ENCODE results near the gene TSR1.
A peak's percentile ranks its signal among the peaks of the same experiment; 100 is the strongest.
"Not testable (repeated sequence)": the region's sequence is repeated elsewhere in the genome, so short reads cannot be mapped to it uniquely, and the experiment has no call there.

The TSR1 gene

GRCh38 chr17:2336852-2337543, 741 bp upstream of the TSR1 start, which contains the start of gene SGSM2:
Gene SGSM2 (plus strand): TSS chr17:2337501. CDS start chr17:2337689, 188 bp downstream.
- peak; percentile 36 to 42 for DNase-seq (ENCODE audit: low read depth in 2 of 2)

GRCh38 chr17:2335726-2336214, 487 bp downstream of the TSR1 start:
- DNase-seq (ENCODE audit: low read depth in 2 of 2), result no peak

GRCh38 chr17:2331303-2331702, 5.0 kb downstream of the TSR1 start:
- DNase-seq (ENCODE audit: low read depth in 2 of 2), result no peak

DNA sequence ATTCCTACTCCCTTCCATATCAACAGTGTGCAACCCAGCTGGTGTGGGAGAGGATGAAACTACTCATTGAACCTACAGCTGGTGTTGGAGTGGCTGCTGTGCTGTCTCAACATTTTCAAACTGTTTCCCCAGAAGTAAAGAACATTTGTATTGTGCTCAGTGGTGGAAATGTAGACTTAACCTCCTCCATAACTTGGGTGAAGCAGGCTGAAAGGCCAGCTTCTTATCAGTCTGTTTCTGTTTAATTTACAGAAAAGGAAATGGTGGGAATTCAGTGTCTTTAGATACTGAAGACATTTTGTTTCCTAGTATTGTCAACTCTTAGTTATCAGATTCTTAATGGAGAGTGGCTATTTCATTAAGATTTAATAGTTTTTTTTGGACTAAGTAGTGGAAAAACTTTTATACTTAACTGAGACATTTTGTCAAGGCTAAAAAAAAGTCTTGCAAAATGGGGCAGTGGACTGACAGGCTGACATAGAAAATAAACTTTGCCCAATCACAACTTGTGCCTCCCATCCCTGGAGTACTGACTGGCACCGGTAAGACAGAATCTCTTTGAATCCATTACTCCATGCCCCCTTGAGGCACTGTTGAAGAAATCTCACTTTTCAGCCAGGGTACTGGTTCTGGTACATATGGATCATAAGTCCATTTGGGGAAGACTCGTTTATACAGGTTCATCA, 12.5 kb downstream of the TSR1 start:
- no peak for DNase-seq (ENCODE audit: low read depth in 2 of 2)

DNA sequence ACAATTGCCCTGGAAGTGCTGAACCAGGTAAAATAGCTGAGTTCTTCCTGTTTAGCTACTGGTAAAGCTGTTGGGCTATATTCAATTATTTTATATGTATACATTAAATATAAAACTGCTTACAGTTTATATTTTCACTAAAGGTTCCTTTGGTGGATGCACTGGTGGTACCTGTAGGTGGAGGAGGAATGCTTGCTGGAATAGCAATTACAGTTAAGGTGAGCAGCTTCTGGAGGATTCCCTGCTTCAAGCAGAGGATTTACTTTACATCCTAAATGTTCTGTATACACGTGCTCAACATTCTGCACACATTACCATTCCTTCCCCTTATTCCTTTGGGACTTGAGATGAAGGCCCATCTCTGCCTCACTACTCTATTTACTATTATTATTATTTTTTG, 14.9 kb downstream of the TSR1 start:
- no peak for DNase-seq (ENCODE audit: low read depth in 2 of 2)

- DNase-seq (ENCODE audit: low read depth in 2 of 2), result no peak
These were observed 17.2 kb downstream of the TSR1 start for GRCh38 chr17:2319051-2319450.

GRCh38 chr17:2317796-2318195, 18.5 kb downstream of the TSR1 start:
- no peak for DNase-seq (ENCODE audit: low read depth in 2 of 2)

DNA sequence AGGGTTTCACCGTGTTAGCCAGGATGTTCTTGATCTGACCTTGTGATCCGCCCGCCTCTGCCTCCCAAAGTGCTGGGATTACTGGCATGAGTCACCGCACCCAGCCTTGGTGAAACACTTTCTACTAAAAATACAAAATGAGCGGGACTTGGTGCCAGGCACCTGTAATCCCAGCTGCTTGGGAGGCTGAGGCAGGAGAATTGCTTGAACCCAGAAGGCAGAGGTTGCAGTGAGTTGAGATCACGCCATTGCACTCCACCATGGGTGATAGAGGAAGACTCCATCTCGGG, 19.4 kb downstream of the TSR1 start:
- not testable (repeated sequence) for DNase-seq (ENCODE audit: low read depth in 2 of 2)

- DNase-seq (ENCODE audit: low read depth in 2 of 2), result no peak
These were observed 23.5 kb downstream of the TSR1 start for GRCh38 chr17:2312736-2313135.

- no peak for DNase-seq (ENCODE audit: low read depth in 2 of 2)
These were observed 26.7 kb downstream of the TSR1 start for GRCh38 chr17:2309338-2310154.

DNA sequence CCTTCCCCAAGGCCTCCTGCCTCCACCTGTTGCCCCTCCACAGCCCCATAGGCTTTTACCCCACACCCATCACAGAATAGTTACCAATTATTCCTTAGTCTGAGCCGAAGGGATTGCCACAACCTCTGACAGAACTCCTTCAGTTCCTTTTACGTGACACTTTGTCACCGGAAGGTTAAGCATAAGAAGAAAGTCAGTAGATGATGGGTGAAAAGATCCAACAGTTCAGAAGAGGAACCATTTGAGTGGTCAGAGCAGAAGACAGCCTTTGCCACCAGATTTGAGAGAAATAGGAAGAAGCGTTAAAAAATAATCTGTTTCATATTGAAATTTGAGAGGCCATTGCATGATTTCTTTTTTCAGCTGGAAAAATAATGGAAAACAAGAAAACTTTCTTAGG, 31.3 kb downstream of the TSR1 start:
- DNase-seq (ENCODE audit: low read depth in 2 of 2), result no peak

- DNase-seq (ENCODE audit: low read depth in 2 of 2), result peak; percentile 88
These were observed 32.8 kb downstream of the TSR1 start, which contains the start of the genes SMG6 and SRR for GRCh38 chr17:2303204-2304188. Gene SMG6 (minus strand): TSS chr17:2303785. CDS start chr17:2303720, 65 bp downstream. Gene SRR (plus strand): TSS chr17:2303950. CDS start chr17:2315561, 11,611 bp downstream.

- DNase-seq (ENCODE audit: low read depth in 2 of 2), result no peak
These were observed 33.5 kb downstream of the TSR1 start for GRCh38 chr17:2302778-2303203.

- DNase-seq (ENCODE audit: low read depth in 2 of 2), result no peak
These were observed 36.5 kb downstream of the TSR1 start for GRCh38 chr17:2299756-2300155.

DNA sequence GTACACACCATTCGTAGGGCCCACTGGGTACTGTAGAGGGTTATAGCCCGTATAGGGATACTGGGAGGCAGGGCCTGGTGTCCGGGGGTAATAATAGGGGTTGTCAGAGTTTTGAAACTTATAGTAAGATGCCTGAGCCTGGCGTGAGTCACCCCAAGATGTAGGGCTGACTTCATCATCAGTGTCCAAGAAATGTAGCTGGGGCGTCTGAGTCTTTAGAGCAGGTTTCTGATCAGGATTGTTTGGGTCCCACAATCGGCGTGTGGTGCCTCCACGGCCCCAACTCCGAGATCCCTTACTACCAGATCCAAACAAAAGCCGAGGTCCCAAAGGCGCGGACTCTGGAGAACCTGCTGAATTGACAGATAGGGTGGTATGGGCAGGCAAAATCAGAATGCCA, 37.1 kb downstream of the TSR1 start:
- no peak for DNase-seq (ENCODE audit: low read depth in 2 of 2)

DNA sequence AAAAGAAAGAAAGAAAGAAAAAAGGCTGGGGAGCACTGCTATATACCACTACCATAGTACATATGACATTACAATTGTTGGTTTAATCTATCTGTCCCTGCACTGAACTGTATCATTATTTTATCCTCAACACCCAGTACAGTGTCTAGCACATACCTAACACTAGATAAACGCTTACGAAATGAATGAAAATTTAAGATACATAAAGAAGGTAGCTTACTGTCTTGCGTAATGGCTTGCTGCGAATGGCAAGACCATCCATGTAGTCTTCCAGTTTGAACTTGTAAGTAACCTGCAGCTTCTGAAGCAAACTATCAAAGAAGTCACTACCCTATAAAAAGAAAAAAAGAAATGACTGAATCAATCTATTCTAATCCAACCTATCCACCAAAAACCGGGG, 39.2 kb downstream of the TSR1 start:
- DNase-seq (ENCODE audit: low read depth in 2 of 2), result no peak

DNA sequence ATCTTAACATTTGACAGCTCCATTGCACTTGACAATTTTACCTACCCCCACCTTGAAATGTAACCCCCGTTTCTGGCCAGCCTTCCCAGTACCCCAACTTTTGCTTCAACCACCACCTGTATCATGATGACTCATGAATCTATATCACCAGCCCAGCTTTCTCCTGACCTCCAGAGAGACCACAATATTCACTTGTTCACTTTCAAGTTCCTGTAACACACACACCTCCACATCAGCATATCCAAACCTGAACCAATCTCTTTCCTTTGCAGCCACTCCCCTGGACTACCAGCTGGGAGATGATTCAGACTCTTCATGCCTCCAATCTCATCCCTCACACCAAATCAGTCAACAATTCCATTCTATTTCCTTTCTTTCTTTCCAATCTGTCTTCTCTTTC, 40.7 kb downstream of the TSR1 start:
- DNase-seq (ENCODE audit: low read depth in 2 of 2), result no peak

GRCh38 chr17:2292100-2292499, 44.2 kb downstream of the TSR1 start:
- no peak for DNase-seq (ENCODE audit: low read depth in 2 of 2)

GRCh38 chr17:2289878-2290478, 46.3 kb downstream of the TSR1 start:
- DNase-seq (ENCODE audit: low read depth in 2 of 2), result no peak

DNA sequence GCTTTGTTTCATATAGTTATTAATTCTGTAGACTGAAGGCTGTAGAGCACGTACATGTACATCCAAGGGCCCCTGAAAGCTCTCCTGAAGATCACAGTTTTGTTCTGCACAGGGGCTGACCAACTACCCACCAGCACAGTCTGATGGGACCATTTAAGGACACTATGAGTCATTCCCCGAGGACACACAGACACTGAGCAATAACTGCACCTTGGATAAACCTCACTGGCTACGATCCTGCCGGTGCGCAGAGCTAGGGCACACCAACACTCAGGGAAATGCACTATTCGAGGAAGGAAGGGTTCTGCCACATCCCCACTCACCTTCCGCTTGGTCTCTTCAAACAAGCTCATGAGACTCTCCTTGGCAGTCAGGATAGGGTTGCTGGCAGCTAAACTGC, 53.0 kb downstream of the TSR1 start:
- DNase-seq (ENCODE audit: low read depth in 2 of 2), result no peak
